ENCODE results near the gene GP1BA. TPM values are rescaled to one million over a fixed set of nuclear protein-coding genes. Genes with fewer than 3 reads are reported as not detected.

Gene GP1BA
- total RNA-seq, 2 donors from 2014 or later = not detected

DNA sequence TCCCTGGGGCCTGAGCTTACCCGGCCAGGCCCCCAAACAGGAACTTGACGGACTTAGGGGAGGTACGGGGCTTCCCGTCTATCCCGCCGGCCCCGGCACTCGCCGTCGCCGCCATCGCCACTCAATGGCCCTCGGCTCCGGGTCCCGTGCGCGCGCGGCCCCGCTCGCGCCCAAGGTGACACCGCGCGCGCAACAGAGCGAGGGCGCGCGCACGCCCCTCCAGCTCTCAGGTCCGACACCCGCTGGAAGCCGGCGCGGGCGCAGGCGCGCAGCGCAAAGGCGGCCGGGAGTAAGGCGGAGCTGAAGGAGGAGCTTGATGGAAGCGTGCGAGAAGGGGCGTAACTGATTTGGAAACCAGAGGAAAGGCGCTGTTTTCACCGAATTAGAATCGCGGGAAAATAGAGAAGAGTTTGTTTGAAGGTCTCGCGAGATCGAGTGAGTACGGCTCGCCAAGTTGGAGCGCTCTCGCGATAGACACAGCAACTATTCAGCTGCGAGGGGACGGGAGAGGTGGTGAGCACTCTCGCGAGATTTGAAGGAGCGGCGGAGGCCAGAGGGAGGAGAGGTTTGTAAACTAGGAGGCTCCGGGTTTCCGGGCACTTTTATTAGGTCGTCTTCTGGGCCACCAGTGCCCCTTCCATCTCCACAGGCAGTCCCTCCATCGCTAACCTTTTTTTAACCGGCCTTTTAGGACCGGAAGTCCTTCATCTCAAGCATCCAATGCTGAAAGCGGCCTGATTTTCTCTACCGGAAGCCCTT is 7.9 kb downstream of the GP1BA start, which contains the start of the genes RNF167 and SLC25A11:
TSS of gene RNF167 (plus strand) at position 473 of the 759 bp plus-strand sequence. CDS start 642 bp downstream, outside the sequence.
TSS of gene SLC25A11 (minus strand) at position 251 of the 759 bp plus-strand sequence. CDS start at position 115, 136 bp downstream.
- TF ChIP-seq, protein P1, sequence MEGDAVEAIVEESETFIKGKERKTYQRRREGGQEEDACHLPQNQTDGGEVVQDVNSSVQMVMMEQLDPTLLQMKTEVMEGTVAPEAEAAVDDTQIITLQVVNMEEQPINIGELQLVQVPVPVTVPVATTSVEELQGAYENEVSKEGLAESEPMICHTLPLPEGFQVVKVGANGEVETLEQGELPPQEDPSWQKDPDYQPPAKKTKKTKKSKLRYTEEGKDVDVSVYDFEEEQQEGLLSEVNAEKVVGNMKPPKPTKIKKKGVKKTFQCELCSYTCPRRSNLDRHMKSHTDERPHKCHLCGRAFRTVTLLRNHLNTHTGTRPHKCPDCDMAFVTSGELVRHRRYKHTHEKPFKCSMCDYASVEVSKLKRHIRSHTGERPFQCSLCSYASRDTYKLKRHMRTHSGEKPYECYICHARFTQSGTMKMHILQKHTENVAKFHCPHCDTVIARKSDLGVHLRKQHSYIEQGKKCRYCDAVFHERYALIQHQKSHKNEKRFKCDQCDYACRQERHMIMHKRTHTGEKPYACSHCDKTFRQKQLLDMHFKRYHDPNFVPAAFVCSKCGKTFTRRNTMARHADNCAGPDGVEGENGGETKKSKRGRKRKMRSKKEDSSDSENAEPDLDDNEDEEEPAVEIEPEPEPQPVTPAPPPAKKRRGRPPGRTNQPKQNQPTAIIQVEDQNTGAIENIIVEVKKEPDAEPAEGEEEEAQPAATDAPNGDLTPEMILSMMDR (IDR thresholded peaks at IDR 0.05) = peak; percentile 16
- H3K27me3 ChIP-seq (replicated peaks; ENCODE audit: insufficient read depth) = no peaks in the 10 kb centered on the region
- no peaks in the 10 kb centered on the region for H3K9me3 ChIP-seq
- ATAC-seq (ENCODE audit: insufficient number of reproducible peaks, low FRiP score, low read depth) (peak; percentile 95), DNase-seq (ENCODE audit: low spot score) (peak; percentile 88)
- H3K36me3 ChIP-seq = peaks cover 22% of the 10 kb centered on the region
- H3K4me3 ChIP-seq = peak within 1 kb of the TSS; percentile 92
- peaks cover 26 to 56% of the 10 kb centered on the region in 2 donors for H3K4me1 ChIP-seq (ENCODE audit: control insufficient read depth in 1 of 2, low read depth in 2 of 2)
- peak within 1 kb of the TSS; percentile 76 to 95 for H3K27ac ChIP-seq

DNA sequence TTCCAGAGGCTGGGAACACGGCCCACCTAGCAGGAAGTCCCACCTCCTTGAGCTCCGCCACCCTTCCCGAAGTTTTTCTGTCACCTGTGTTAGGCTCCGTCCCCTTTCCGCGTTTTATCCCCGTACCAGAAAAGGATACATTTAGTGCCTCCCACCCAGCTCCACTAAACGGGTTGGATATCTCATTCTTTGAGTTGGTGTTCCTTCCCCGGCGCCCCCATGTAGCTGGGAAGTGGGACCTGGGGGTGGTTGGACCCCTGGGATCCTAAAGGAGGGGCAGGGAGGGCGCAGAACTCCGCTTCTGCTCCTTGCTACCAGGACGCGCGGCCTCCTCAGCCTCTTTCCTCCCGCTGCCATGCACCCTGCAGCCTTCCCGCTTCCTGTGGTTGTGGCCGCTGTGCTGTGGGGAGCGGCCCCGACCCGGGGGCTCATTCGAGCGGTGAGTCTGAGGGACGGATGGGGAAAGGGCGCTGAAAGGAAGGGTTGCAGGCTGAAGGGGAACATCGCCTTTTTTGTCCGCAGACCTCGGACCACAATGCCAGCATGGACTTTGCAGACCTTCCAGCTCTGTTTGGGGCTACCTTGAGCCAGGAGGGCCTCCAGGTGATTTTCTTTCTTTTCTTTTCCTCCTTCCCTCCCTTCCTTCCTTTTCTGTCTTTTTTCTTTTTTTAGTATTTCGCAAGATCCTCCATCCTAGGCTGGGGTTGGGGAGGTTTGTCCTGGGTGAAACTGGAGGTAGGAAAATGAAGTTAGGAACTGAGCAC is 8.7 kb downstream of the GP1BA start:
- peak overlapping the region; percentile 92 for H3K4me3 ChIP-seq
- H3K36me3 ChIP-seq = peaks cover 25% of the 10 kb centered on the region
- peaks cover 34 to 64% of the 10 kb centered on the region in 2 donors for H3K4me1 ChIP-seq (ENCODE audit: control insufficient read depth in 1 of 2, low read depth in 2 of 2)
- H3K9me3 ChIP-seq = no peaks in the 10 kb centered on the region
- no peak for ATAC-seq (ENCODE audit: insufficient number of reproducible peaks, low FRiP score, low read depth)
- TF ChIP-seq, protein P1 (IDR thresholded peaks at IDR 0.05) = no peak
- H3K27ac ChIP-seq = peak overlapping the region; percentile 76 to 95
- H3K27me3 ChIP-seq (replicated peaks; ENCODE audit: insufficient read depth) = no peaks in the 10 kb centered on the region
- DNase-seq (ENCODE audit: low spot score) = no peak

DNA sequence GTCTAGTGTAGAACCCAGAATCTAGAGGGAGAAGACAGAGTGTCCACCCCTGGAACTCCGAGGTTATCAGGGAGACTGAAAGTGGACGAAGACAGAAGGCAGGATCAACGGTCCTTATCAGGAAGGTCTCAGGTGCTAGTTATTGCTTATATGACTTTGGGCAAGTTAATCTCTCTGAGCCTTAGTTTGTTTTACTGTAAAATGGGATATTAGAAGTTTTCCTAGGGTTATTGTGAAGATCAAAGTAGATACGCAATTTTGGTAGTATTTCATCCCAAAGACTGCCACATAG is 9.2 kb downstream of the GP1BA start:
- peaks cover 24% of the 10 kb centered on the region for H3K36me3 ChIP-seq

DNA sequence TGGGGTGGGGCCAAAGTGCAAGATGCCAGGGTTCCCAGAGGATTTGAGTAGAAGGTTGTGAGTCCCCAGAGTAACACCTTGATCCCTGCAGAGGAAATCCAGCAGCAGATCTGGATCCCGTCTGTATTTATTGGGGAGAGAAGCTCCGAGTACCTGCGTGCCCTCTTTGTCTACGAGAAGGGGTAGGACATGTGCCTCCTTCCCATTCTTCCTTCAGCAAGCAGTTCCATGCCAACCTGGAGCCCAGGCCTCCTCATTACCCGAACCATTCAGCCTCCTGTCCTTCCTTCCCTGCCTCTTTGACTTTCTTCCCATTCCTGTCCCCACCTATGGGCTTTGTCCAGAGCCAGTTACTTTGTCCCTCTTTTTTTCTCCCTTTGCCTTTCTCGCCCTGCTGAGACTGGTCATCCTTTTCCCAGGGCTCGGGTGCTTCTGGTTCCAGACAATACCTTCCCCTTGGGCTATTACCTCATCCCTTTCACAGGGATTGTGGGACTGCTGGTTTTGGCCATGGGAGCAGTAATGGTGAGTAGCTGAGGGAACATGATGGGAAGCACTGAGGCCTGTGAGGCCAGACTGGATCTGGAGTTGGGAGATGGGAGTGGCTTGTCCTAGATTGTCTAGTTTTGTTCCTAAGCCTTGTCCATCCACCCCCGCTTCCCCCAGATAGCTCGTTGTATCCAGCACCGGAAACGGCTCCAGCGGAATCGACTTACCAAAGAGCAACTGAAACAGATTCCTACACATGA is 10.9 kb downstream of the GP1BA start:
- peaks cover 7% of the 10 kb centered on the region for H3K36me3 ChIP-seq
- DNase-seq (ENCODE audit: low spot score) (no peak), ATAC-seq (ENCODE audit: insufficient number of reproducible peaks, low FRiP score, low read depth) (no peak)
- H3K4me3 ChIP-seq = no peak overlapping the region
- no peaks in the 10 kb centered on the region for H3K27me3 ChIP-seq (replicated peaks; ENCODE audit: insufficient read depth)
- peaks cover 39 to 73% of the 10 kb centered on the region in 2 donors for H3K4me1 ChIP-seq (ENCODE audit: control insufficient read depth in 1 of 2, low read depth in 2 of 2)
- TF ChIP-seq, protein P1 (IDR thresholded peaks at IDR 0.05) = no peak
- no peaks in the 10 kb centered on the region for H3K9me3 ChIP-seq
- H3K27ac ChIP-seq = peak overlapping the region in 1 of 2 donors; percentile 50

More for the DNA sequence above, 9.2 kb downstream of the GP1BA start:
- TF ChIP-seq, protein P1 (IDR thresholded peaks at IDR 0.05) = no peak
- Histone ChIP-seq H3K4me1 (ENCODE audit: control insufficient read depth in 1 of 2, low read depth in 2 of 2) (peaks cover 38 to 69% of the 10 kb centered on the region in 2 donors), H3K27ac (peak overlapping the region; percentile 76 to 95), H3K27me3 (replicated peaks; ENCODE audit: insufficient read depth) (no peaks in the 10 kb centered on the region), H3K4me3 (peak overlapping the region; percentile 92), H3K9me3 (no peaks in the 10 kb centered on the region)
- DNase-seq (ENCODE audit: low spot score) (no peak), ATAC-seq (ENCODE audit: insufficient number of reproducible peaks, low FRiP score, low read depth) (no peak)

Measured in thoracic aorta (tissue), 2 donors.